Measurements from ENCODE around the gene SYCP2L. TPM values are rescaled to one million over a fixed set of nuclear protein-coding genes. Genes with fewer than 3 reads are reported as not detected.

Gene SYCP2L
- 8.9 and 12.5 TPM in 2 replicates for total RNA-seq (ENCODE audit: low replicate concordance)

DNA sequence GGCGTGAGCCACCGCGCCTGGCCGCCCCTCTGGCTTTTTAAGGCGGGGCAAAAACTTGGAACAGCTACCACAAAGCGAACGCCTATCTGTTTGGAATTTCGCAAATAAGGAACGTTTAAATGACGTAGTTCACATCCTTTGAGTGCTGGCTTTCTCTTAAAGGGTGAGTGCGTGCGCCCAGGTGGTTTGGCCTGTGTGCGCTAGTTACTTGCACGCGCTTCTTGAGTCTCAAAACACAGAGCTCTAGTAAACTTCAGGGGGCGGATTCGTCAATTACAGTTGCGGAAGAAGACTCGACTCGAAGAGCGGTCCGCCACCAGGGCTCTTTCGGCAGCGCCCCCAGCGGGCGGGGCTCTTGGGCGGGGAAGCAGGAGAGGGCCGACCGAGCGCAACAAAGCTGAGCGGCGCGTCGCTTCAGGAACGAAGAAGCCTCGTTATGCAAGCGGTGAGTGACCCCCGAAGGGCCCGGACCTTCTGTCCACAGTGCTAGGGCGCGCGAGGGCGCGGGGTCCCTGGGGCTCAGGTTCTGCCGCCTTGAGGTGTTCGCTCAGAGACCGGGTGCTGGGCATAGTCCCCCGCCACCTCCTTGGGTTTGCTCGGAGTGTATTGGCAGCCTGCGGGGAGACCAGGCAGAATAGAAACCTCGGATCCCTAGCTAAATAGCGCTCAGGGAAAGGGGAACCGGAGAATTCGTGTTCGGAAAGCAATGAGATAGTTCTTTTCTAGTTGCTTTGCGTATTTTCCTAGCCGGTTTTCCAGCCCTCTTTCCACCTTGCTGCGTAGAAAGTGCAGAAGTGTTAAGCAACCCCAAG is at the start of gene SYCP2L:
TSS of gene SYCP2L (plus strand) at position 362 of the 812 bp plus-strand sequence. CDS start at position 437, 75 bp downstream.
- Mint-ChIP-seq H3K4me1 (peaks cover 4% of the 10 kb centered on the region), H3K36me3 (no peaks in the 10 kb centered on the region), H3K4me3 (peak within 1 kb of the TSS; percentile 95), H3K9me3 (peaks cover 2% of the 10 kb centered on the region), H3K27me3 (ENCODE audit: insufficient read depth, low read depth) (peaks cover 34% of the 10 kb centered on the region), H3K27ac (peak within 1 kb of the TSS; percentile 90)
- no peak within 1 kb of the TSS for H3K27ac ChIP-seq
- H3K79me2 ChIP-seq (ENCODE audit: low read depth): no peaks in the 10 kb centered on the region
- peaks cover 54% of the 10 kb centered on the region for H3K27me3 ChIP-seq
- TF ChIP-seq, protein P1, sequence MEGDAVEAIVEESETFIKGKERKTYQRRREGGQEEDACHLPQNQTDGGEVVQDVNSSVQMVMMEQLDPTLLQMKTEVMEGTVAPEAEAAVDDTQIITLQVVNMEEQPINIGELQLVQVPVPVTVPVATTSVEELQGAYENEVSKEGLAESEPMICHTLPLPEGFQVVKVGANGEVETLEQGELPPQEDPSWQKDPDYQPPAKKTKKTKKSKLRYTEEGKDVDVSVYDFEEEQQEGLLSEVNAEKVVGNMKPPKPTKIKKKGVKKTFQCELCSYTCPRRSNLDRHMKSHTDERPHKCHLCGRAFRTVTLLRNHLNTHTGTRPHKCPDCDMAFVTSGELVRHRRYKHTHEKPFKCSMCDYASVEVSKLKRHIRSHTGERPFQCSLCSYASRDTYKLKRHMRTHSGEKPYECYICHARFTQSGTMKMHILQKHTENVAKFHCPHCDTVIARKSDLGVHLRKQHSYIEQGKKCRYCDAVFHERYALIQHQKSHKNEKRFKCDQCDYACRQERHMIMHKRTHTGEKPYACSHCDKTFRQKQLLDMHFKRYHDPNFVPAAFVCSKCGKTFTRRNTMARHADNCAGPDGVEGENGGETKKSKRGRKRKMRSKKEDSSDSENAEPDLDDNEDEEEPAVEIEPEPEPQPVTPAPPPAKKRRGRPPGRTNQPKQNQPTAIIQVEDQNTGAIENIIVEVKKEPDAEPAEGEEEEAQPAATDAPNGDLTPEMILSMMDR (IDR thresholded peaks at IDR 0.05): peak; percentile 73
- TF ChIP-seq EZH2 (IDR thresholded peaks at IDR 0.05): no peak
- peaks cover 16% of the 10 kb centered on the region for H4K20me1 ChIP-seq (ENCODE audit: low read depth)
- DNase-seq (ENCODE audit: low spot score): peak; percentile 91
- peaks cover 3% of the 10 kb centered on the region for H3K4me1 ChIP-seq
- H3K4me3 ChIP-seq: peak within 1 kb of the TSS; percentile 90
- peak within 1 kb of the TSS; percentile 93 for H3K4me2 ChIP-seq
- peaks cover 34% of the 10 kb centered on the region for H3F3A ChIP-seq (ENCODE audit: low read depth)
- H3K9ac ChIP-seq: no peak within 1 kb of the TSS
- H2AFZ ChIP-seq (replicated peaks): peak within 1 kb of the TSS; percentile 92
- no peaks in the 10 kb centered on the region for H3K36me3 ChIP-seq
- H3K9me3 ChIP-seq (ENCODE audit: low read depth): no peaks in the 10 kb centered on the region

DNA sequence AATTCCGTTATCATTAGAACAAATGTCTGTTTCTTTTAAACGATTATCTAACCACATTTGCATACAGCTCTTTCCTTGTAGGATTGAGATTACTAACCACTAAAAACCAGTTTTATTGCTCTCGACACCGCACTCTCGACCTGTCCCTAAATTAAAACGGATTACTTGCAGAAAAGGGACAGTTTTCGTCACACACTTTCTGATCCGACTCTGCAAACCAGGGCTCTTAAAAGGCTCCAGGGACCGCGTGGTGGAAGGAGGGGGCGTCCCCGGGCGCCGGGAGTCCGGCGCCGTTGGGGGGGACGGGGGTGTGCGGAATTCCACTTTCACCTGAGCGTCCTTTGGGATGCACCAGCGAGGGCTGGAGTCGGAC is 49.2 kb upstream of the SYCP2L start:
- Histone ChIP-seq H3K9me3 (ENCODE audit: low read depth) (peaks cover 8% of the 10 kb centered on the region), H3K36me3 (no peaks in the 10 kb centered on the region), H2AFZ (replicated peaks) (peak overlapping the region; percentile 71), H3K27ac (peak overlapping the region; percentile 69), H3K79me2 (ENCODE audit: low read depth) (peaks cover 20% of the 10 kb centered on the region), H3K4me3 (peak overlapping the region; percentile 72), H3K9ac (no peak overlapping the region), H4K20me1 (ENCODE audit: low read depth) (no peaks in the 10 kb centered on the region), H3K27me3 (peaks cover 14% of the 10 kb centered on the region), H3K4me1 (peaks cover 21% of the 10 kb centered on the region), H3K4me2 (peak overlapping the region; percentile 93), H3F3A (ENCODE audit: low read depth) (peaks cover 35% of the 10 kb centered on the region)
- Mint-ChIP-seq H3K9me3 (no peaks in the 10 kb centered on the region), H3K4me3 (peak overlapping the region; percentile 92), H3K27me3 (ENCODE audit: insufficient read depth, low read depth) (peaks cover 5% of the 10 kb centered on the region), H3K4me1 (peaks cover 17% of the 10 kb centered on the region), H3K36me3 (no peaks in the 10 kb centered on the region), H3K27ac (no peak overlapping the region)
- TF ChIP-seq EZH2 (IDR thresholded peaks at IDR 0.05): no peak
- TF ChIP-seq, protein P1 (IDR thresholded peaks at IDR 0.05): no peak
- TF ChIP-seq EZH2phosphoT487 (IDR thresholded peaks at IDR 0.05): no peak
- DNase-seq (ENCODE audit: low spot score): peak; percentile 71

DNA sequence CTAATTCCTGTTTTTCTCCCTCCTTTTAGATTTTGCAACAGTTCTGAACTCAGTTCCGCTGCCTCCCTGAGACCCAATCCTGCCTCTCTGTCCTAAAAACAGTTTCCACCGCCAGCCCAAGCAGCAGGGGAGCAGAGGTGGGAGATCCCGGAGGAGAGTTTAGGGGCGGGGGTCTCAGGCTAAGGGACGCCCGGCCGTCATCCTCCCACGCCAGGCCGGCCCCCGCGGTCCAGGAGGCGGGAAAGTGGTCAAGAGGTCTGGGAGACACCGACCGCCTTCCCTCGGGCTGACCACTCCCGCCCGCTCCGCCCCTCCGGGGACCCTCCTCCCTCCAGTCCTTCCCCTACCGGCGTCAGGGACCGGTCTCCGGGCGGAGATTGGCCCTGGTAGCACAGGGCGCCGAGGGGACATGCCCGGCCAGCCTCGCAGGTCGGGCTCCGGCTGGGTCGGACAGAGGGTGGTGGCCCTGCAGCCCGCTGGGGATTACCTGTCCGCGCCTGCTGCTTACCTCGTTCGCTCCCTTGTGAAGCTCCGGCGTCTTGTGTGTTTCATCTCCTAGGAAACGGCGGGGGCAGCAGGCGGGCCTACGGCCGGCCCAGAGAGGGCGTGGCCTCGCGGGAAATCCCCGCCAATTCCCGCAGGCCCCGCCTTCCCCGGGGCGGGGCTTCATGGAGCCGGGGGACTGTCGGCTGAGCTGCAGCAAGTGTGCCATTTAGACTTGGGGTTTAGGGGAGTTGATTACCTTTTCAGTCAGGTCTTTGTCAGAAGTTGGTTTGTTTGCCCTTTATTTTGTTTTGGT is 48.7 kb upstream of the SYCP2L start, which contains the start of gene MAK:
TSS of gene MAK (minus strand) at position 545 of the 799 bp plus-strand sequence. CDS start 7,891 bp downstream, outside the sequence.
- H3K36me3 Mint-ChIP-seq: no peaks in the 10 kb centered on the region
- Histone ChIP-seq H3K79me2 (ENCODE audit: low read depth) (peaks cover 20% of the 10 kb centered on the region), H3K27ac (peak within 1 kb of the TSS; percentile 69), H4K20me1 (ENCODE audit: low read depth) (no peaks in the 10 kb centered on the region), H3F3A (ENCODE audit: low read depth) (peaks cover 35% of the 10 kb centered on the region), H3K4me3 (peak within 1 kb of the TSS; percentile 72), H3K36me3 (no peaks in the 10 kb centered on the region), H3K27me3 (peaks cover 14% of the 10 kb centered on the region), H3K9ac (no peak within 1 kb of the TSS), H3K4me2 (peak within 1 kb of the TSS; percentile 93), H2AFZ (replicated peaks) (peak within 1 kb of the TSS; percentile 71), H3K9me3 (ENCODE audit: low read depth) (peaks cover 8% of the 10 kb centered on the region), H3K4me1 (peaks cover 21% of the 10 kb centered on the region)
- TF ChIP-seq EZH2phosphoT487 (IDR thresholded peaks at IDR 0.05) (no peak), EZH2 (IDR thresholded peaks at IDR 0.05) (no peak)
- TF ChIP-seq, protein P1 (IDR thresholded peaks at IDR 0.05): no peak
- peak; percentile 97 for DNase-seq (ENCODE audit: low spot score)
- H3K4me1 Mint-ChIP-seq: peaks cover 17% of the 10 kb centered on the region
- H3K27me3 Mint-ChIP-seq (ENCODE audit: insufficient read depth, low read depth): peaks cover 5% of the 10 kb centered on the region
- H3K9me3 Mint-ChIP-seq: no peaks in the 10 kb centered on the region
- H3K4me3 Mint-ChIP-seq: peak within 1 kb of the TSS; percentile 92
- no peak within 1 kb of the TSS for H3K27ac Mint-ChIP-seq

Measured in neural progenitor cell (in vitro differentiated cells).